Stomach (tissue), 9 donors: Measurements from ENCODE around the gene HNF1B. TPM values are rescaled to one million over a fixed set of nuclear protein-coding genes. Genes with fewer than 3 reads are reported as not detected.

Source experiments
- DNase-seq, 2 donors: peaks; one replicate each; pipeline versions ENCODE4 v3.0.0 to v3.0.0-alpha.2; 2013 to 2019
- H3K27ac ChIP-seq, 5 donors: fragments of 200-600 bp in 4 of 5; sonication (generic) in 4 of 5; one replicate each; pipeline ENCODE4 v1.5.1; 2013 to 2019; ENCODE audit warnings: mild to moderate bottlenecking in 1 of 5, moderate library complexity in 1 of 5
- H3K27me3 ChIP-seq, 3 donors: fragments of 200-600 bp; sonication (generic); one replicate each; pipeline ENCODE4 v1.5.1; 2017 to 2019; ENCODE audit warnings: mixed run types in 1 of 3
- H3K36me3 ChIP-seq, 4 donors: fragments of 200-600 bp; sonication (generic); 1 replicate in 3 of 4; 2 replicates in 1 of 4; pipeline ENCODE4 v1.5.1; 2016 to 2019
- H3K4me1 ChIP-seq, 4 donors: fragments of 200-600 bp; sonication (generic); one replicate each; pipeline ENCODE4 v1.5.1; 2016 to 2019
- H3K4me3 ChIP-seq, 4 donors: fragments of 200-600 bp; sonication (generic) in 3 of 4; one replicate each; pipeline ENCODE4 v1.5.1; 2016 to 2019; ENCODE audit warnings: mild to moderate bottlenecking in 1 of 4
- H3K9me3 ChIP-seq, 4 donors: fragments of 200-600 bp; sonication (generic); one replicate each; pipeline ENCODE4 v1.5.1; 2016 to 2019
- EP300 ChIP-seq: sonication (generic); formaldehyde crosslinking; IDR thresholded peaks from one replicate; pipeline ENCODE4 v1.6.1; 2017; ENCODE audit warnings: antibody characterized with exemption
- POLR2A ChIP-seq, 4 donors: fragments of 450-650 bp; IDR thresholded peaks; one replicate each; pipeline ENCODE4 v1.6.1; 2016; ENCODE audit warnings: antibody characterized with exemption in 4 of 4, control low read depth in 2 of 4, mild to moderate bottlenecking in 1 of 4, moderate library complexity in 1 of 4
- POLR2AphosphoS5 ChIP-seq, 3 donors: sonication (generic); formaldehyde crosslinking; IDR thresholded peaks; one replicate each; pipeline ENCODE4 v1.6.1; 2016; ENCODE audit warnings: antibody characterized with exemption in 3 of 3
- WGBS, 5 donors: extraction: QIAGEN DNeasy Blood & Tissue Kit in 3 of 5; methylation state at CpG; one replicate each; pipeline versions ENCODE4 v1.1.5 to v1.1.7; 2013 to 2018; 5-methylcytosine and 5-hydroxymethylcytosine counted together
- intact Hi-C: fragments of 100-400 bp; cut with DNase I; formaldehyde crosslinking; loops from one replicate; pipeline ENCODE4 v1.15.1; 2023; ENCODE audit warnings: low total_unique reads
- polyA plus RNA-seq, 3 donors: library from polyadenylated mRNA; stranded (reverse); fragments of 200-250 nt; gene quantifications; one replicate each; pipeline ENCODE4 v1.2.3, GENCODE V29; 2013
- total RNA-seq, 5 donors: library from RNA; depleted of rRNA; stranded (reverse); fragments of >200 nt; gene quantifications; one replicate each; pipeline versions ENCODE4 v1.1.0 to v1.2.3, GENCODE V29; 2014 to 2016
- TF ChIP-seq, protein P1 (sequence below), 7 experiments: fragments of 450-650 bp in 4 of 7; fragments of 200-600 bp in 3 of 7; sonication (generic) in 3 of 7; IDR thresholded peaks; one replicate each; pipeline ENCODE4 v1.5.1; 2016 to 2019; ENCODE audit warnings: antibody characterized with exemption in 7 of 7, control low read depth in 2 of 7, mild to moderate bottlenecking in 1 of 7
- donor health status: healthy with polysubstance abuse.
- donor health status: Bipolar disorder and iron deficiency.
- donor health status: healthy.

Gene HNF1B
- total and polyA plus RNA-seq, 8 donors, result 0.58 to 19.2 (median 7.0) TPM

DNA sequence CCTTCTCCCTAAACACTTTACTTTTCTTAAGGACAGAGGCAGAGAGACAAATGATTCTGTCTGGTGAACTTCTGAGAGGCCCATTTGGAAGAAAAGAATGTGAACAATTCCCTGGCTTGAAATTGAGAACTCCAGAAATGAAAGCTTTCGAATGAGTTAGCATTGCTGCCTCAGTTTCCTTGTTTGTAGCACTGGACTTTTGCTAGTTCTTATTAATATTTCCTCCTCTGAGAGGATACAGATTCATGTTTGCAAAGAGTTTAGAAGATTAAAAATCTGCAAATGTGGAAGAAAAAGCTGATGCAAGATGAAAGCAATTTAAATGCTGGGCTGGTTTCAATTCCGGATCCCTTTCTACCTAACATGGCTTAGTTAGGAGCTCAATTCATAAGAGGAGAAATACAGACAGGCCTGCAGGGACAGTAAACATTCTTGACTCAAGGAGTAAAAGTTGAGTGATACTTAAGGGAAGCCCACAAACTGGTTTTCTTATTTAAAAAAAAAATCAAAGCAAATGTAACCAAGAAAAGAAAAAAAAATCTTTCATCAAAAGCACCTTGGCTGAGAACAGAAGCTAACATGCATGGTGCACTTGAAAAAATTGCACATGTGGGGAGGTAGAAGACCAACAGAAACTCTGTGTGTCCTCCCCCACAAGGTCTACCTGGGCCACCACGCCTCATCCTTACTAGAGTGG is 27.1 kb downstream of the HNF1B start:
- Histone ChIP-seq H3K27ac (peak overlapping the region; percentile 69 to 78 (median 77)), H3K27me3 (peaks cover 0 to 35% (median 0%) of the 10 kb centered on the region in 3 donors), H3K36me3 (peaks cover 0 to 4% (median 0%) of the 10 kb centered on the region in 4 donors), H3K9me3 (no peaks in the 10 kb centered on the region), H3K4me1 (peaks cover 25 to 48% (median 34%) of the 10 kb centered on the region in 4 donors), H3K4me3 (no peak overlapping the region)
- intact Hi-C loops, result no loop called here
- DNase-seq, result no peak
- TF ChIP-seq, protein P1, sequence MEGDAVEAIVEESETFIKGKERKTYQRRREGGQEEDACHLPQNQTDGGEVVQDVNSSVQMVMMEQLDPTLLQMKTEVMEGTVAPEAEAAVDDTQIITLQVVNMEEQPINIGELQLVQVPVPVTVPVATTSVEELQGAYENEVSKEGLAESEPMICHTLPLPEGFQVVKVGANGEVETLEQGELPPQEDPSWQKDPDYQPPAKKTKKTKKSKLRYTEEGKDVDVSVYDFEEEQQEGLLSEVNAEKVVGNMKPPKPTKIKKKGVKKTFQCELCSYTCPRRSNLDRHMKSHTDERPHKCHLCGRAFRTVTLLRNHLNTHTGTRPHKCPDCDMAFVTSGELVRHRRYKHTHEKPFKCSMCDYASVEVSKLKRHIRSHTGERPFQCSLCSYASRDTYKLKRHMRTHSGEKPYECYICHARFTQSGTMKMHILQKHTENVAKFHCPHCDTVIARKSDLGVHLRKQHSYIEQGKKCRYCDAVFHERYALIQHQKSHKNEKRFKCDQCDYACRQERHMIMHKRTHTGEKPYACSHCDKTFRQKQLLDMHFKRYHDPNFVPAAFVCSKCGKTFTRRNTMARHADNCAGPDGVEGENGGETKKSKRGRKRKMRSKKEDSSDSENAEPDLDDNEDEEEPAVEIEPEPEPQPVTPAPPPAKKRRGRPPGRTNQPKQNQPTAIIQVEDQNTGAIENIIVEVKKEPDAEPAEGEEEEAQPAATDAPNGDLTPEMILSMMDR (IDR thresholded peaks at IDR 0.05), result no peak
- TF ChIP-seq POLR2A (IDR thresholded peaks at IDR 0.05) (no peak), EP300 (no peak), POLR2AphosphoS5 (IDR thresholded peaks at IDR 0.05) (no peak)
- 47 to 67% (median 51%) methylated on average over 3 of the region's 3 CpGs for WGBS, 5 donors

DNA sequence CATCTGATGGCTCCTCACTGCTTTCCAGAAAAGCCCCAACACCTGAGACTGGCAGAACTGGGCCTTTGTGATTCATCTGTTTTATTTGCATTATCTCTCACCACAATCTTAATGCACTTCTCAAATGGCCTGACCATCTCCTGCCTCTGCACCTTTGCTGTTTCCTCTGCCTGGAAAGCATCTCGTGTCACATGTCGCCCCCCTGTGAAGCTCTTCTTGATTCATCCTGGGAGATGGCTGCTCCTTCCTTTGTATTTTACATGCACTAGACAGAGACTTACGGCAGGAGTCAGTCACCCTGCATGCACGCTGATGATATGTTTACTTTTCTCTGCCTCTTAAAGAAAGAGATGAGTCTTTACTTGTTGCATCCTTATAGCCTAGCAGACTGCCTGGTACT is 30.0 kb downstream of the HNF1B start:
- intact Hi-C loops, result no loop called here
- no peak for DNase-seq
- 46 to 59% (median 55%) methylated on average over 4 of the region's 4 CpGs for WGBS, 5 donors
- Histone ChIP-seq H3K4me3 (no peak overlapping the region), H3K9me3 (no peaks in the 10 kb centered on the region), H3K4me1 (peaks cover 44 to 73% (median 48%) of the 10 kb centered on the region in 4 donors), H3K36me3 (no peaks in the 10 kb centered on the region), H3K27me3 (peaks cover 0 to 58% (median 0%) of the 10 kb centered on the region in 3 donors), H3K27ac (peak overlapping the region in 2 of 5 donors; percentile 11 to 91)
- TF ChIP-seq, protein P1 (IDR thresholded peaks at IDR 0.05), result no peak
- TF ChIP-seq EP300 (no peak), POLR2AphosphoS5 (IDR thresholded peaks at IDR 0.05) (no peak), POLR2A (IDR thresholded peaks at IDR 0.05) (no peak)

DNA sequence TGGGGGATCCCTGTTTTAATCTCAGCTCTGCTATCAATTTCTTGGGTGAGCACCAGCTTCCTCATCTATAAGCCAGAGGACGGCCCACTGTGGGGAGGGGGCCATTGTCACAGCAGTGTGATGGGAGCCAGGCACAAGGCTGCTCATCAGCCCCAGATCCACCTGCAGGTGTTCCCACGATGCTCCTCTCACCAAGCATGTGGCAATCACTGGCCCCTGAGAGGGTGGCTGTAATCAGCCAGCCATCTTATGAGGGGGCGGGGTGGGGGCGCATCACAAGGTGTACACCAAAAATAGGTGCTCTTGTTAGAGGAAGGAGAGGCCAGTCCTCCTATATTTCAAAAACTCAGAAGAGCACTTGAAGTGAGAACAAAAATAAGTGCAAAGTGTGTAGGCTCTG is 31.2 kb downstream of the HNF1B start:
- Histone ChIP-seq H3K4me3 (no peak overlapping the region), H3K36me3 (no peaks in the 10 kb centered on the region), H3K9me3 (no peaks in the 10 kb centered on the region), H3K4me1 (peaks cover 51 to 79% (median 57%) of the 10 kb centered on the region in 4 donors), H3K27me3 (peaks cover 0 to 70% (median 0%) of the 10 kb centered on the region in 3 donors), H3K27ac (peak overlapping the region; percentile 49 to 91 (median 78))
- intact Hi-C loops, result no loop called here
- peak in 1 of 2 donors; percentile 50 for DNase-seq
- TF ChIP-seq POLR2AphosphoS5 (IDR thresholded peaks at IDR 0.05), result no peak
- TF ChIP-seq POLR2A (IDR thresholded peaks at IDR 0.05), result no peak
- TF ChIP-seq, protein P1 (IDR thresholded peaks at IDR 0.05), result no peak
- no peak for TF ChIP-seq EP300
- WGBS, 5 donors, result 34 to 46% (median 41%) methylated on average over 4 of the region's 4 CpGs

DNA sequence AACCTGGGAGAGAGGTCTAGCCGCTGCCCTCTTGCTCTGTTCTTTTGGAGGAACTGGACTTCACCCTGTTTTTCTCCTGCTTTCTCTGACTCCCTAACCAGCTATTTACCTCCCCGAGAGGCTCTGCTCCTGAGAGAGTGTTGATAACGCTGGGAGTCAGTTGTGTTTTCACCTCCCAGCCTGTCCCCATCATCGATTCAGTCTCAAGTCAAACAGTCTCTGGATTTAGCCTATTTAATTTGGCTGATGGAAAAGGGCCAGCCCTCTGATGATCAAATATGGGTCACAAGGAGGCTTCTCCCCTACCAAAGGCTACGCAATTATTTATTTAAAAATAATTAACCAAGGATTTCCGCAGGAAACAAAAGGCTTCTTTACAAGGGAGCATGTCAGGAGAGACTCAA is 31.8 kb downstream of the HNF1B start:
- H3K4me3 ChIP-seq, result no peak overlapping the region
- 21 to 29% (median 24%) methylated on average over 6 of the region's 6 CpGs for WGBS, 5 donors
- H3K9me3 ChIP-seq, result no peaks in the 10 kb centered on the region
- no peaks in the 10 kb centered on the region for H3K36me3 ChIP-seq
- TF ChIP-seq, protein P1 (IDR thresholded peaks at IDR 0.05), result no peak
- peak in 2 of 3 donors; percentile 57 to 76 for TF ChIP-seq POLR2AphosphoS5 (IDR thresholded peaks at IDR 0.05)
- no peak for TF ChIP-seq EP300
- DNase-seq, result peak; percentile 65 to 69
- intact Hi-C loops, result no loop called here
- H3K4me1 ChIP-seq, result peaks cover 50 to 73% (median 57%) of the 10 kb centered on the region in 4 donors
- peaks cover 0 to 76% (median 0%) of the 10 kb centered on the region in 3 donors for H3K27me3 ChIP-seq
- peak overlapping the region; percentile 65 to 91 (median 83) for H3K27ac ChIP-seq
